Uterus (tissue), 2 donors: ENCODE data around the gene REG3A.

Experiments used
- POLR2A ChIP-seq, 2 donors: fragments of 450-650 bp; IDR thresholded peaks; one replicate each; pipeline ENCODE4 v1.6.1; 2016; ENCODE audit warnings: antibody characterized with exemption in 2 of 2, mild to moderate bottlenecking in 1 of 2, moderate library complexity in 1 of 2
- TF ChIP-seq, protein P1 (sequence below), 4 experiments: fragments of 200-600 bp in 2 of 4; fragments of 450-650 bp in 2 of 4; sonication (generic) in 2 of 4; IDR thresholded peaks; one replicate each; pipeline ENCODE4 v1.5.1; 2016 to 2019; ENCODE audit warnings: antibody characterized with exemption in 4 of 4, mild to moderate bottlenecking in 2 of 4, moderate library complexity in 1 of 4

DNA sequence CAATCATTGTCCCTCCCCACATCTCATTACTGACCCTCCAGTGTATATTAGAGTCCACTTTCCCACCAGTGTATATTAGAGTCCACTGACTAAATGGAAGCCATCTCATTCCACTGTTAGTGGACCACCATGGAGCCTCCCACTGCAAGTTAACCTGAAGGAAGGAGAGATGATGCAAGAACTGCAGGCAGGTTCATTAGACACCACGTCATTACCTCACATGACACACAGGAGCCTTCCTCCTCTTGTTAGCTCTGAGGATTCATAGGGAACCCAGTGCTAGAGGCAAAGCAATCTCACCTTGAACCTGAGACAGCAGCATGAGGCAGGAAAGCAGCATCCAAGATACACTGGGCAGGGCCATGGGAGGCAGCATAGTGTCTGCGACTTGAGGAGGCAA lies 523 bp downstream of the REG3A start:
- no peak for TF ChIP-seq POLR2A (IDR thresholded peaks at IDR 0.05)
- TF ChIP-seq, protein P1, sequence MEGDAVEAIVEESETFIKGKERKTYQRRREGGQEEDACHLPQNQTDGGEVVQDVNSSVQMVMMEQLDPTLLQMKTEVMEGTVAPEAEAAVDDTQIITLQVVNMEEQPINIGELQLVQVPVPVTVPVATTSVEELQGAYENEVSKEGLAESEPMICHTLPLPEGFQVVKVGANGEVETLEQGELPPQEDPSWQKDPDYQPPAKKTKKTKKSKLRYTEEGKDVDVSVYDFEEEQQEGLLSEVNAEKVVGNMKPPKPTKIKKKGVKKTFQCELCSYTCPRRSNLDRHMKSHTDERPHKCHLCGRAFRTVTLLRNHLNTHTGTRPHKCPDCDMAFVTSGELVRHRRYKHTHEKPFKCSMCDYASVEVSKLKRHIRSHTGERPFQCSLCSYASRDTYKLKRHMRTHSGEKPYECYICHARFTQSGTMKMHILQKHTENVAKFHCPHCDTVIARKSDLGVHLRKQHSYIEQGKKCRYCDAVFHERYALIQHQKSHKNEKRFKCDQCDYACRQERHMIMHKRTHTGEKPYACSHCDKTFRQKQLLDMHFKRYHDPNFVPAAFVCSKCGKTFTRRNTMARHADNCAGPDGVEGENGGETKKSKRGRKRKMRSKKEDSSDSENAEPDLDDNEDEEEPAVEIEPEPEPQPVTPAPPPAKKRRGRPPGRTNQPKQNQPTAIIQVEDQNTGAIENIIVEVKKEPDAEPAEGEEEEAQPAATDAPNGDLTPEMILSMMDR (IDR thresholded peaks at IDR 0.05), result no peak
